Measurements from ENCODE around the gene TEAD4.

Gene TEAD4

GRCh38 chr12:3071107-3071506 lies 111.9 kb downstream of the TEAD4 start:
- TF ChIP-seq ZFX (IDR thresholded peaks at IDR 0.05; ENCODE audit: borderline replicate concordance) (no peak), CTCF (IDR thresholded peaks at IDR 0.05) (no peak)
- H3K27ac ChIP-seq: no peak overlapping the region

GRCh38 chr12:3071710-3072109 lies 112.5 kb downstream of the TEAD4 start:
- TF ChIP-seq CTCF (IDR thresholded peaks at IDR 0.05): no peak
- TF ChIP-seq ZFX (IDR thresholded peaks at IDR 0.05; ENCODE audit: borderline replicate concordance): no peak
- H3K27ac ChIP-seq: no peak overlapping the region

GRCh38 chr12:3073438-3074250 lies 114.4 kb downstream of the TEAD4 start:
- no peak overlapping the region for H3K27ac ChIP-seq
- TF ChIP-seq CTCF (IDR thresholded peaks at IDR 0.05) (peak; percentile 100), ZFX (IDR thresholded peaks at IDR 0.05; ENCODE audit: borderline replicate concordance) (no peak)

- no peak for TF ChIP-seq CTCF (IDR thresholded peaks at IDR 0.05)
- no peak overlapping the region for H3K27ac ChIP-seq
Observed at GRCh38 chr12:3075315-3075714, 116.1 kb downstream of the TEAD4 start.

- no peak within 1 kb of the TSS for H3K27ac ChIP-seq
- TF ChIP-seq CTCF (IDR thresholded peaks at IDR 0.05): 0 out of 2 replicates have a peak, but pooled peaks have one; percentile 4
- TF ChIP-seq ZFX (IDR thresholded peaks at IDR 0.05; ENCODE audit: borderline replicate concordance): no peak
Observed at GRCh38 chr12:3076730-3077571, 117.8 kb downstream of the TEAD4 start, which contains the start of gene TSPAN9. TSPAN9 (plus strand) TSS chr12:3077379; CDS start chr12:3201194, 123,815 bp downstream.

GRCh38 chr12:3077572-3078081 lies 118.4 kb downstream of the TEAD4 start:
- H3K27ac ChIP-seq: no peak overlapping the region
- no peak for TF ChIP-seq ZFX (IDR thresholded peaks at IDR 0.05; ENCODE audit: borderline replicate concordance)

GRCh38 chr12:3078086-3078820 lies 119.1 kb downstream of the TEAD4 start:
- no peak overlapping the region for H3K27ac ChIP-seq
- TF ChIP-seq CTCF (IDR thresholded peaks at IDR 0.05): no peak
- no peak for TF ChIP-seq ZFX (IDR thresholded peaks at IDR 0.05; ENCODE audit: borderline replicate concordance)

All from 22Rv1 (cell line).